ENCODE data around the gene FBXW7. TPM values are rescaled to one million over a fixed set of nuclear protein-coding genes. Genes with fewer than 3 reads are reported as not detected.

Gene FBXW7
- total RNA-seq, 1 experiment from 2014 or later: 33.5 TPM

- no peak for DNase-seq (ENCODE audit: low spot score)
- no TSS peak for BruUV-seq (replicated peaks)
- no peaks in the 10 kb centered on the region for H3K9me3 ChIP-seq (ENCODE audit: low read depth, low read length, poor library complexity, severe bottlenecking)
- no peak for TF ChIP-seq EZH2 (IDR thresholded peaks at IDR 0.05; ENCODE audit: borderline replicate concordance, low read depth, low read length, poor library complexity, severe bottlenecking)
- no peak for TF ChIP-seq CTCF (conservative IDR thresholded peaks at IDR 0.05; ENCODE audit: low read depth, low read length)
- no peaks in the 10 kb centered on the region for H3K36me3 ChIP-seq (ENCODE audit: insufficient read depth, low read length, poor library complexity, severe bottlenecking)
- ChIA-PET POLR2A (ENCODE audit: low non-redundant PET) (interaction anchor here (0.6 to 0.7 kb wide), 2 partner anchors 14 to 64 kb away, joined by 3 read pairs; no protein-coding TSS in a partner anchor), CTCF (no interaction called here)
- H3K4me1 ChIP-seq (ENCODE audit: insufficient read depth, low read length, poor library complexity, severe bottlenecking): no peaks in the 10 kb centered on the region
- H3K27ac ChIP-seq (ENCODE audit: low read depth, low read length, poor library complexity, severe bottlenecking): no peak overlapping the region
- no peaks in the 10 kb centered on the region for H3K27me3 ChIP-seq (replicated peaks; ENCODE audit: insufficient read depth, low read depth, low read length, poor library complexity)
- intact Hi-C loops (cut with micrococcal nuclease; ENCODE audit: unreplicated experiment): no loop called here
- no peak overlapping the region for H3K4me3 ChIP-seq (ENCODE audit: low read depth, low read length, poor library complexity, severe bottlenecking)
Observed at GRCh38 chr4:152524427-152524826, 11.5 kb downstream of the FBXW7 start.

DNA sequence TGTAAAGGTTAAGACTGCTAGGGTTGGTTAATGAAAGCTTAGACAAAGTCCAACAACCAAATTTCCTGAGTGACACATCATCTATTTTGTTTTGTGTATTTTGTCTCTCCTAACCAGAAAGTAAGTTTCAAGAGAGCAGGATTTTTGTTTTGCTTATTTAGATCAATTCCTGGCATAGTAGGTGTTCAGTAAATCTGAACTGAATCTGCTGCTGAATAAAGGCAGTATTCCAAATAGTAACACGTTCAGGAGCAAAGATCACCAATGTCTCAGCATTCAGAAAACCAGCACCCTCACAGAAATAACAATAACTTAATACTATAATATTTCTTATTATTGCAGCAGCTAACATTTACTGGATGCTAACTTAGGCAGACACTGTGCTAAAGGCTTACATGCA is 12.2 kb downstream of the FBXW7 start:
- TF ChIP-seq CTCF (conservative IDR thresholded peaks at IDR 0.05; ENCODE audit: low read depth, low read length) (no peak), EZH2 (IDR thresholded peaks at IDR 0.05; ENCODE audit: borderline replicate concordance, low read depth, low read length, poor library complexity, severe bottlenecking) (no peak)
- intact Hi-C loops (cut with micrococcal nuclease; ENCODE audit: unreplicated experiment): no loop called here
- CTCF ChIA-PET: no interaction called here
- H3K27me3 ChIP-seq (replicated peaks; ENCODE audit: insufficient read depth, low read depth, low read length, poor library complexity): no peaks in the 10 kb centered on the region
- H3K36me3 ChIP-seq (ENCODE audit: insufficient read depth, low read length, poor library complexity, severe bottlenecking): no peaks in the 10 kb centered on the region
- no peaks in the 10 kb centered on the region for H3K4me1 ChIP-seq (ENCODE audit: insufficient read depth, low read length, poor library complexity, severe bottlenecking)
- POLR2A ChIA-PET (ENCODE audit: low non-redundant PET): interaction anchor here (0.6 to 0.7 kb wide), 2 partner anchors 13 to 64 kb away, joined by 3 read pairs; no protein-coding TSS in a partner anchor
- no TSS peak for BruUV-seq (replicated peaks)
- no peaks in the 10 kb centered on the region for H3K9me3 ChIP-seq (ENCODE audit: low read depth, low read length, poor library complexity, severe bottlenecking)
- DNase-seq (ENCODE audit: low spot score): no peak
- H3K4me3 ChIP-seq (ENCODE audit: low read depth, low read length, poor library complexity, severe bottlenecking): no peak overlapping the region
- H3K27ac ChIP-seq (ENCODE audit: low read depth, low read length, poor library complexity, severe bottlenecking): no peak overlapping the region

- intact Hi-C loops (cut with micrococcal nuclease; ENCODE audit: unreplicated experiment): no loop called here
- ChIA-PET CTCF (no interaction called here), POLR2A (ENCODE audit: low non-redundant PET) (no interaction called here)
- no peaks in the 10 kb centered on the region for H3K4me1 ChIP-seq (ENCODE audit: insufficient read depth, low read length, poor library complexity, severe bottlenecking)
- no peak overlapping the region for H3K4me3 ChIP-seq (ENCODE audit: low read depth, low read length, poor library complexity, severe bottlenecking)
- no peaks in the 10 kb centered on the region for H3K27me3 ChIP-seq (replicated peaks; ENCODE audit: insufficient read depth, low read depth, low read length, poor library complexity)
- H3K36me3 ChIP-seq (ENCODE audit: insufficient read depth, low read length, poor library complexity, severe bottlenecking): no peaks in the 10 kb centered on the region
- no peak for DNase-seq (ENCODE audit: low spot score)
- BruUV-seq (replicated peaks): no TSS peak
- no peaks in the 10 kb centered on the region for H3K9me3 ChIP-seq (ENCODE audit: low read depth, low read length, poor library complexity, severe bottlenecking)
- H3K27ac ChIP-seq (ENCODE audit: low read depth, low read length, poor library complexity, severe bottlenecking): no peak overlapping the region
- TF ChIP-seq CTCF (conservative IDR thresholded peaks at IDR 0.05; ENCODE audit: low read depth, low read length) (no peak), EZH2 (IDR thresholded peaks at IDR 0.05; ENCODE audit: borderline replicate concordance, low read depth, low read length, poor library complexity, severe bottlenecking) (no peak)
Observed at GRCh38 chr4:152522754-152523153, 13.1 kb downstream of the FBXW7 start.
